BE2C (cell line): ENCODE measurements around the gene EIF2AK3.

Experiments
- DNase-seq: peaks from one replicate; pipeline ENCODE4 v3.0.0-alpha.2; 2020
- H3K27me3 ChIP-seq: fragments of 250-450 bp; sonication (Bioruptor Pico); 2 replicates; pipeline ENCODE4 v1.5.1; 2020; ENCODE audit warnings: mild to moderate bottlenecking
- H3K36me3 ChIP-seq: fragments of 250-450 bp; sonication (Bioruptor Pico); 2 replicates; pipeline ENCODE4 v1.5.1; 2020; ENCODE audit warnings: mild to moderate bottlenecking
- H3K4me1 ChIP-seq: fragments of 250-450 bp; sonication (Bioruptor Pico); 2 replicates; pipeline ENCODE4 v1.5.1; 2020
- H3K4me3 ChIP-seq: 2 replicates; pipeline ENCODE4 v1.5.1; 2011; ENCODE audit warnings: low read depth, low read length
- H3K9me3 ChIP-seq: fragments of 250-450 bp; sonication (Bioruptor Pico); 2 replicates; pipeline ENCODE4 v1.5.1; 2020
- CTCF ChIP-seq: IDR thresholded peaks from 2 replicates; pipeline ENCODE4 v1.5.1; 2012; ENCODE audit warnings: mild to moderate bottlenecking, low read depth, low read length

Gene EIF2AK3

GRCh38 chr2:88540346-88540745 lies 86.9 kb downstream of the EIF2AK3 start:
- no peaks in the 10 kb centered on the region for H3K36me3 ChIP-seq
- H3K4me1 ChIP-seq, result no peaks in the 10 kb centered on the region
- DNase-seq, result no peak
- H3K4me3 ChIP-seq, result no peak overlapping the region
- H3K9me3 ChIP-seq, result no peaks in the 10 kb centered on the region
- H3K27me3 ChIP-seq, result no peaks in the 10 kb centered on the region
- no peak for TF ChIP-seq CTCF

GRCh38 chr2:88538362-88538917 lies 88.8 kb downstream of the EIF2AK3 start:
- no peak overlapping the region for H3K4me3 ChIP-seq
- no peaks in the 10 kb centered on the region for H3K9me3 ChIP-seq
- H3K36me3 ChIP-seq, result no peaks in the 10 kb centered on the region
- no peaks in the 10 kb centered on the region for H3K27me3 ChIP-seq
- no peak for TF ChIP-seq CTCF
- H3K4me1 ChIP-seq, result no peaks in the 10 kb centered on the region
- no peak for DNase-seq

- Histone ChIP-seq H3K4me1 (no peaks in the 10 kb centered on the region), H3K9me3 (no peaks in the 10 kb centered on the region), H3K4me3 (no peak overlapping the region), H3K36me3 (no peaks in the 10 kb centered on the region), H3K27me3 (no peaks in the 10 kb centered on the region)
- no peak for TF ChIP-seq CTCF
- DNase-seq, result no peak
These were observed 89.6 kb downstream of the EIF2AK3 start for GRCh38 chr2:88537640-88538039.

GRCh38 chr2:88530081-88530480 lies 97.2 kb downstream of the EIF2AK3 start:
- no peak for DNase-seq
- Histone ChIP-seq H3K9me3 (no peaks in the 10 kb centered on the region), H3K36me3 (no peaks in the 10 kb centered on the region), H3K27me3 (no peaks in the 10 kb centered on the region), H3K4me1 (no peaks in the 10 kb centered on the region), H3K4me3 (no peak overlapping the region)
- no peak for TF ChIP-seq CTCF

GRCh38 chr2:88521445-88522073 lies 105.7 kb downstream of the EIF2AK3 start:
- DNase-seq, result no peak
- no peaks in the 10 kb centered on the region for H3K36me3 ChIP-seq

More at GRCh38 chr2:88521445-88522073, 105.7 kb downstream of the EIF2AK3 start:
- Histone ChIP-seq H3K4me3 (no peak overlapping the region), H3K9me3 (no peaks in the 10 kb centered on the region), H3K27me3 (no peaks in the 10 kb centered on the region), H3K4me1 (no peaks in the 10 kb centered on the region)
- TF ChIP-seq CTCF, result no peak
